ENCODE results near the gene MYOD1.
A peak's percentile ranks its signal among the peaks of the same experiment; 100 is the strongest.

The MYOD1 gene

GRCh38 chr11:17719028-17719937, at the start of gene MYOD1:
MYOD1 (plus strand) TSS chr11:17719571; CDS start chr11:17719783, 212 bp downstream.
- no peak for DNase-seq

DNA sequence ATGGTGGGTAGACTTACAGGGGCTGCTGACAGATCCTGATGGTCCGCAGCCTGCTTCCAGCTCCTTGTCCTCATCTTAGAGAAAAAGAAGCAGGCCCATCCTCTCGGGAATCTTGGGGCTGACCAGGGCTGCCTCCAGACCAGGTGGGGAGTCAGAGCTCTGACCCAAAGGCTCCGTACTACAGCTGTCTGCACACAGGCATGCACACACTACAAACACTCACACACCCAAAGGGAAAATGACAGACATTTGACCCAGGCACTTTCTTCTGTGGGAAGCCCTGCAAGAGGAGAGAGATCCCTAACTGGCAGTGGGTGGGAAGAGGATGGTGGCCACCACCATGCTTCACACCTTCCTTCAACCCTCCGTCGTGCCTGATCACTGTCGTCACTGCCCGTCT, 46.9 kb upstream of the MYOD1 start:
- DNase-seq = no peak

DNA sequence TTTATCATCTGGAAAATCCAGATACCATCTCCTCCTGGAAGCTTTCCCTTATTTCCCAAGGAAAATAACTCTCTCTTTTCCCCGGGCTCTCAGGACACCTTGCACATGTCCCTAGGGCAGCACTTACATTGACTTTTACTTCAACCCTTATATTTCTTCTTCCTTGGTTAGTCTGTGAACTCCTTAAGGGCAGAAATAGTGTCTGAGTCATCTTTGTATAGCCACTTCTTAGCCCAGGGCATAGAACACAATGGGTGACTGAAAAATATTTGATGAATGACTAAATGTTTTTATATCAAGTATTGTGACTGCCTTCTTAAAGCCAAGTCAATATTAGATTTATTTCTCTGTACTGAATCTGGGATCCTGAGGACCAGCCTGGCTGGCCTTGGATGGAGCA, 45.4 kb upstream of the MYOD1 start:
- no peak for DNase-seq

DNA sequence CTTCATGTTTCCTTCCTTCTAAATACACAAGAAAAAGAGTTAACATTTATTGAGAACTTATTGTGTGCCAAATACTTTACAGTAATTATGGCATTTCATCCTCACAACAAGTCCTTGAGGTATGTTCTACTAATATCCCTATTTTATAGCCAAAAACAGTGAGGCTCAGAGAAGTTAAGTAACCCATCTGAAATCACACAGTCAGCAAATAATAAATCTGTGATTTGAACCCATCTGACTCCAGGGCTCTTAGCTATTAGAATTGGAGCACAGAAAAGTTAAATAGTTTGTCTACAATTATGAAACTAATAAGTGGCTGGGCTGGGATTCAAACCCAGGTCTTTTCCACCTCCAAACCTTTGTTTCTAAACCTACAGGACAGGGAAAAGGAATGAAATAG, 36.5 kb upstream of the MYOD1 start:
- no peak for DNase-seq

GRCh38 chr11:17683377-17684161, 35.8 kb upstream of the MYOD1 start:
- DNase-seq = no peak

- DNase-seq = no peak
Measured at GRCh38 chr11:17684550-17684949, 34.8 kb upstream of the MYOD1 start.

- DNase-seq = peak; percentile 17
Measured at GRCh38 chr11:17686231-17686980, 33.0 kb upstream of the MYOD1 start.

- no peak for DNase-seq
Measured at GRCh38 chr11:17687946-17688670, 31.3 kb upstream of the MYOD1 start.

- DNase-seq = no peak
Measured at GRCh38 chr11:17691550-17691949, 27.8 kb upstream of the MYOD1 start.

DNA sequence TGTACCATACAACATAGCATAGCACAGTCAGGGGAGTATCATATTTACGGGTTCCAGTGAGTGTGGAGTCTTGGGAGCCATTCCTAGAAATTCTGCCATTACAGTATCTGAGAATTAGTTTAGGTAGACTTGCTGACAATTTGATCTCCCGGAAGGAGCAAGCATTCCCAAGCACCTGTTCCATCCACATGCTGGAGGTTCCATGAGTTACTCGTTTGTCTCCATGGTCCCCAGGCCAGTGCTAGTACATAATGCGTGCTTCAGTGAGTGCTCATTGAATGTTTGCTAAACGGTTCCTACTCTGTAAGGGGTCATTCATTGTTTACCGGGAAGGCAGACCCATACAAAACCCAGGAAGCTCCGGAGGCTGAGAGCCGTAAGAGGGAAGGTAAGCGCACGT, 27.4 kb upstream of the MYOD1 start:
- no peak for DNase-seq

- DNase-seq = no peak
Measured at GRCh38 chr11:17692931-17693330, 26.4 kb upstream of the MYOD1 start.

DNA sequence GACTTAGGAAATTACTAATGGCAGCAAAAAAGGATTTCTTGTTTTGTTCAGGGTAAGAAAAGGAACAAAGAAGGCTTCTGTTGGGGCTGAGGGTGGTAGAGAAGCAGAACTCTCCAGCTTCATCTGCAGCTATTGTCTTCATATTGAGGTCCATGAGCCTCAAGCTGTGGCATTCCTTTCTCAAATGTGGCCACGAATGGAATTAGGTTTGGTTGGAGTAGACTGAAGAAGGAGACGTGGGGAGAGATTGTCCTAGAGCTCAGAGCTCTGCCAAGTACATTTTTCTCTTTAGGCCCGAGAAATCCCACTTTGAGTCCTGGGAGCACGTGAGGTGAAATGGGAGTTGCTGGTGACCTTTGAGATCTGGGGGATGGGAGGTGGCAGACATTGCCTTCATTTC, 25.8 kb upstream of the MYOD1 start:
- no peak for DNase-seq

GRCh38 chr11:17694494-17695110, 24.8 kb upstream of the MYOD1 start:
- no peak for DNase-seq

DNA sequence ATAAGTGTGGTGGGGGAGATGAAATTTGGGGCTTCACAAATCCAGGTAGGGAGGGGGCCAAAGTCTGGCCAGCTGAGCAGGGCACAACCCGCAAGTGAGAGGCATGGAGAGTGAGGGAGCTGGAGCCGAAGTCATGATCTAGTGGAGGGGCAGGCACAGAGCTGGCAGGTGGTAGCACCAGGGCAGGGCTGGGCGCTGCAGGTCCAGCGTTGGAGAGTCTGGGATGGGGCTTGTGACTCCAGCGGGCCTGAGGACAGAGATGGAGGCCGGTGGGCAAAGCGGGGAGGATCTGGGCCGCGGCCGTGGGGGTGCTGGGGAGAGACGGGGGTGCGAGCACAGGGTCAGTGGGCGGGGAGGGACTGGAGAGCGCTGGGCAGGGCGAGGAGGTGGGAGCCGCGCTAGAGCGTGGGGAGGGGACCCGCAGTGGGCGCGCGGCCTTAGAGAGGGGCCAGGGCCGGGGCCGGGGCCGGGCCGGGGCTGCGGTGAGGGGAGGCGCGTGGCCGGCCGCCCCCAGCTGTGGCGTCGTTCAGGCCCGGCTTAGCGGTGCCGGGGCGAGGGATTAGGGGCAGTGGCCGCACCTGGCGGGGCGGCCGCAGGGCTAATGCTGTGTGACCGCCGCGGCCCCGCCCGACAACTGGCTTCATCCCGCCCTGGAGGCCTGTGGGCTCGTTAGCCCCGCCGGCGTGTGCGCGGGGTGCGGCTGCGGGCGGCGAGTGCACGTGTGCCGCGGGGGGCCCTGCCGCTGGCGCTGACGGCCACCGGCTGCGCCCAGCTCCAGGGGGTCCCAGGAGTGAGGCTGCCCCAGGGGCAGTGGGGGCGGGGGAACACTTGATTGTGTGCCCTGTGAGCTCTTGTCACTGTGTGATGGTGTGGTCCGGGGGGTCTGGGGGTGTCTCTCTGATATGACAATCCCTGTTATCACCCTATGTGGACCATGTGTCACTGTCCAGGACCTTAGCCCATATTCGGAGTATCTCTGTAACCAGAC, 23.6 kb upstream of the MYOD1 start:
- DNase-seq = no peak

DNA sequence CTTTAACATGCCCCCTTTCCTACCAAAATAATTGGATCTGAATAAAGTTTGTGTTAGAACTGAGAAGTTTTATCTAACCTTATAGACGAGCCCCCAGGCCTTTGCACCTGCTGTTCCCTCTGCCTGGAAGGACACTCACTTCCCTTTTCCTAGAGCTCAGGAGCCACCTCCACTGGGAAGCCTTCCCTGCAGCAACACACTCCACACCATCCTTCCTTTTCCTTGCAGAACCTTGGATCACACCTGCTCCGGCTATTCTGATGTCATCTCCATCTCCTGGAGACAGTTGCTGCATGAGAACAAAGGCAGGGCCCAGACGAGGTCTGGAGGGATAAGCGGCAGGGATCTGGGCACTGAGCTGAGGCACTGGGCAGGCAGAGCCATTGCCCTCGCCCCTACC, 22.6 kb upstream of the MYOD1 start:
- no peak for DNase-seq

DNA sequence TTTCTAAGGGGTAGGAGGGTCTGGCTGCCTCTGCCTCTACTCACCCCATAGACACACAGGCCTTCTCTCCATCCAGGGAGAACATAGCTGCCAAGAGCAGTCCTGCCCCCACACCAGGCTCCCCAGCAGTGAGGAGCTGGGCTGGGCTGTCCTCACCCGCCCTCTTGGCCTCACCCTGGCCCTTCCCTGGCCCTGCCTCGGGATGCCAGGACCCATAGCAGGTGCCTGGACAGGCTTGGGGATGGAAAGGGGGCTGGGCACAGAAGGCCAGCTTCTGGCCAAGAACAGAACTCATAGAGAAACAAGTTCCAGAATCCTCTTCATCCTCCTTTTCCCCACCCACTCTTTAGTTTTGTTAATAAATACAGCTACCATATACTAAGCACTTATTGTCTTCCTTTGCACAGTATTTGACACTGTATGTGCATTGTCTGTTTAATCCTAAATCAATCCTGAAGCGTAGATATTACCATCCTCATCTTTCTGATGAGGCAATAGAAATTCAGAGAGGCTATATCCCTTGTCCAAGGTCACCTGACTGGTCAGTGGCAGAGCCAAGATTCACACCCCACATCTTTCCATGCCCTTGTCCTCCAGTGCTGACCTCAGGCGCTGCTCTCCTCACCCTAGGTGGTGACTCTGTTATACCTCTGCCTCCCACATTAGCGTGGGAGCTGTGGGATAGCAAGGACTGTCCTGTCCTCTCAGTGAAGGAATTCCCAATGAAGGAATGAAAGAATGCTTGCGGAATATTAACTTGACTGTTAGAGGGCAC, 22.0 kb upstream of the MYOD1 start:
- no peak for DNase-seq

GRCh38 chr11:17699147-17700114, 19.9 kb upstream of the MYOD1 start:
- DNase-seq = no peak

GRCh38 chr11:17700991-17701390, 18.4 kb upstream of the MYOD1 start:
- DNase-seq = no peak

DNA sequence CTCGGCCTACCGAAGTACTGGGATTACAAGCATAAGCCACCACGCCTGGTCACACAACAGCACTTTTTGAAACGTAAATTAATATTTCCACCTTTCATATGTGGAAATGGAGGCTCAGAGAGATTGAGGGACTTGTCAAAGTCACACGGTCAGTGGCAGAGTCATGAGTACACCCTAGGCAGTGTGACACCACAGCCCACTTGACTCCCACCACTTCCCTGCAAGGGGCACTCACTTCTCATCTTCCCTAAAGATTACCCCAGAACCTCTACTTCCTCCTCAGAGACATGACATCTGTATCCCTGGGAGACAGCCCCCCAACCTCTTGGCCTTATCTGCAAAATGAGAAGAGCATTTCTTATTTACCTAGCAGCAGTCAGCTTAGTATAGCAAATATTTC, 16.5 kb upstream of the MYOD1 start:
- DNase-seq = no peak

Measured in NCI-H1417 treated with DMSO at 0.1 percent for 48 hours (cell line).